Keratinocyte (primary cell): ENCODE results near the gene ZNF823. TPM values are rescaled to one million over a fixed set of nuclear protein-coding genes. Genes with fewer than 3 reads are reported as not detected.

ENCODE experiments used
- DNase-seq: peaks from one replicate; pipeline ENCODE4 v3.0.0-alpha.2; 2011; ENCODE audit warnings: low read depth, missing footprints, low spot score
- FAIRE-seq: peaks from 2 replicates; lab custom pipeline; 2011; peaks lifted over from hg19 to GRCh38; lab: Jason Lieb, UNC
- H2AFZ ChIP-seq: 2 replicates; pipeline ENCODE4 v1.6.0; 2012; ENCODE audit warnings: low read length, control low read depth, inconsistent platforms; ENCODE audit not compliant: control insufficient read depth
- H3K27ac ChIP-seq: 2 replicates; pipeline ENCODE4 v1.5.1; 2011; ENCODE audit warnings: low read length; ENCODE audit not compliant: control insufficient read depth, insufficient read depth
- H3K27me3 ChIP-seq: 3 replicates; pipeline ENCODE4 v1.6.0; 2011; ENCODE audit warnings: low read length; ENCODE audit not compliant: control insufficient read depth, insufficient read depth; ENCODE audit errors: extremely low read depth
- H3K36me3 ChIP-seq, 2 experiments: 2 replicates in 1 of 2; 3 replicates in 1 of 2; pipeline ENCODE4 v1.5.1; 2011; ENCODE audit warnings: low read length in 2 of 2, mild to moderate bottlenecking in 1 of 2; ENCODE audit not compliant: control insufficient read depth in 2 of 2, insufficient read depth in 2 of 2; ENCODE audit errors: extremely low read depth in 1 of 2
- H3K4me1 ChIP-seq: 3 replicates; pipeline ENCODE4 v1.5.1; 2011; ENCODE audit warnings: low read length; ENCODE audit not compliant: control insufficient read depth, insufficient read depth; ENCODE audit errors: extremely low read depth
- H3K4me2 ChIP-seq: 3 replicates; pipeline ENCODE4 v1.6.0; 2011; ENCODE audit warnings: low read depth, low read length; ENCODE audit not compliant: control insufficient read depth, insufficient read depth; ENCODE audit errors: extremely low read depth
- H3K4me3 ChIP-seq, 3 experiments: fragments of 200-600 bp in 1 of 3; sonication (generic) in 1 of 3; 2 replicates in 2 of 3; 3 replicates in 1 of 3; pipeline ENCODE4 v1.5.1; 2011 to 2016; ENCODE audit warnings: low read length in 3 of 3, mild to moderate bottlenecking in 3 of 3, control low read depth in 2 of 3, inconsistent platforms in 1 of 3, low read depth in 1 of 3, mixed read lengths in 1 of 3, mixed run types in 1 of 3, moderate library complexity in 1 of 3; ENCODE audit not compliant: control insufficient read depth in 2 of 3, insufficient read depth in 2 of 3; ENCODE audit errors: extremely low read depth in 1 of 3
- H3K79me2 ChIP-seq: 2 replicates; pipeline ENCODE4 v1.6.0; 2012; ENCODE audit warnings: low read length; ENCODE audit not compliant: control insufficient read depth, insufficient read depth
- H3K9ac ChIP-seq: 3 replicates; pipeline ENCODE4 v1.6.0; 2011; ENCODE audit warnings: low read length; ENCODE audit not compliant: control insufficient read depth, insufficient read depth; ENCODE audit errors: extremely low read depth
- H3K9me1 ChIP-seq: 3 replicates; pipeline ENCODE4 v1.6.0; 2011; ENCODE audit warnings: low read length; ENCODE audit not compliant: control insufficient read depth, insufficient read depth; ENCODE audit errors: extremely low read depth
- H3K9me3 ChIP-seq: 2 replicates; pipeline ENCODE4 v1.5.1; 2012; ENCODE audit warnings: low read depth, low read length; ENCODE audit not compliant: control insufficient read depth
- H4K20me1 ChIP-seq: 3 replicates; pipeline ENCODE4 v1.6.0; 2011; ENCODE audit warnings: low read length; ENCODE audit not compliant: control insufficient read depth, insufficient read depth; ENCODE audit errors: extremely low read depth
- CTCF ChIP-seq, 3 experiments: IDR thresholded peaks in 1 of 3; conservative IDR thresholded peaks in 1 of 3; optimal IDR thresholded peaks in 1 of 3; 2 replicates in 2 of 3; 3 replicates in 1 of 3; pipeline versions ENCODE3 to v1.5.1; 2011; ENCODE audit warnings: low read length in 3 of 3, mild to moderate bottlenecking in 3 of 3, moderate library complexity in 2 of 3, control low read depth in 1 of 3, inconsistent platforms in 1 of 3; ENCODE audit not compliant: insufficient read depth in 2 of 3; ENCODE audit errors: extremely low read depth in 1 of 3
- EZH2 ChIP-seq: IDR thresholded peaks from one replicate; pipeline ENCODE4 v1.6.1; 2012; ENCODE audit warnings: inconsistent platforms, mild to moderate bottlenecking, low read length, moderate library complexity
- dilution Hi-C: fragments of 300-500 bp; cut with MboI; formaldehyde crosslinking; loops from one replicate; pipeline ENCODE4 v1.7.0; 2020; ENCODE audit warnings: low sequenced_read_pairs; ENCODE audit not compliant: extremely low pct_ligation_motif_present
- polyA plus RNA-seq, 5 experiments: library from polyadenylated mRNA; depleted of rRNA in 3 of 5; stranded (reverse) in 3 of 5; stranded (forward) in 1 of 5; unstranded in 1 of 5; fragments of >200 nt; gene quantifications; 1 replicate in 1 of 5; 2 replicates in 3 of 5; 3 replicates in 1 of 5; pipeline versions ENCODE4 v1.2.1 to v1.2.3, GENCODE V29; 2011 to 2012; ENCODE audit warnings: missing spikeins in 2 of 5, low read depth in 1 of 5, low replicate concordance in 1 of 5

Gene ZNF823
- polyA plus RNA-seq, 1 donor (not counting 4 experiments of a cell fraction or from before 2014, with no cell fraction given) = 6.3 TPM

- no peak overlapping the region for H3K9ac ChIP-seq
- H4K20me1 ChIP-seq = no peaks in the 10 kb centered on the region
- FAIRE-seq = no peak
- H3K36me3 ChIP-seq = no peaks in the 10 kb centered on the region
- H3K9me1 ChIP-seq = no peaks in the 10 kb centered on the region
- no peaks in the 10 kb centered on the region for H3K9me3 ChIP-seq
- no peaks in the 10 kb centered on the region for H3K27me3 ChIP-seq
- peaks cover 4% of the 10 kb centered on the region for H3K4me1 ChIP-seq
- TF ChIP-seq CTCF (optimal IDR thresholded peaks at IDR 0.05 in 1 of 3, IDR thresholded peaks at IDR 0.05 in 1 of 3, conservative IDR thresholded peaks at IDR 0.05 in 1 of 3; ENCODE audit: extremely low read depth in 1 of 3, insufficient read depth in 2 of 3, low read length in 3 of 3) (no peak), EZH2 (no peak)
- no peak overlapping the region for H3K27ac ChIP-seq
- no peak overlapping the region for H2AFZ ChIP-seq
- no peak for DNase-seq
- H3K4me2 ChIP-seq = no peak overlapping the region
- dilution Hi-C loops = no loop called here
- H3K4me3 ChIP-seq = no peak overlapping the region
- no peaks in the 10 kb centered on the region for H3K79me2 ChIP-seq
Measured at GRCh38 chr19:11763611-11764010, 24.9 kb upstream of the ZNF823 start.

GRCh38 chr19:11763117-11763516 is 24.4 kb upstream of the ZNF823 start:
- FAIRE-seq (no peak), DNase-seq (no peak)
- H4K20me1 ChIP-seq = no peaks in the 10 kb centered on the region
- H3K27me3 ChIP-seq = no peaks in the 10 kb centered on the region
- no peak overlapping the region for H3K27ac ChIP-seq
- H3K79me2 ChIP-seq = no peaks in the 10 kb centered on the region
- no peaks in the 10 kb centered on the region for H3K9me1 ChIP-seq
- no peak overlapping the region for H3K4me2 ChIP-seq
- H2AFZ ChIP-seq = no peak overlapping the region
- TF ChIP-seq EZH2 (no peak), CTCF (optimal IDR thresholded peaks at IDR 0.05 in 1 of 3, IDR thresholded peaks at IDR 0.05 in 1 of 3, conservative IDR thresholded peaks at IDR 0.05 in 1 of 3; ENCODE audit: extremely low read depth in 1 of 3, insufficient read depth in 2 of 3, low read length in 3 of 3) (no peak)
- no peaks in the 10 kb centered on the region for H3K36me3 ChIP-seq
- H3K4me3 ChIP-seq = no peak overlapping the region
- H3K9ac ChIP-seq = no peak overlapping the region
- no peaks in the 10 kb centered on the region for H3K9me3 ChIP-seq
- peaks cover 4% of the 10 kb centered on the region for H3K4me1 ChIP-seq
- dilution Hi-C loops = no loop called here
